HG03135 (cell line): ENCODE data around the gene APELA.
A peak's percentile ranks its signal among the peaks of the same experiment; 100 is the strongest.
"Not testable (repeated sequence)": the region's sequence is repeated elsewhere in the genome, so short reads cannot be mapped to it uniquely, and the experiment has no call there.

Experiments
- ATAC-seq: cut with Tn5 transposase; IDR thresholded peaks from one replicate; pipeline ENCODE4 v1.9.1; 2021; ENCODE audit warnings: mild to moderate bottlenecking, moderate library complexity; ENCODE audit not compliant: unreplicated experiment

The APELA gene

DNA sequence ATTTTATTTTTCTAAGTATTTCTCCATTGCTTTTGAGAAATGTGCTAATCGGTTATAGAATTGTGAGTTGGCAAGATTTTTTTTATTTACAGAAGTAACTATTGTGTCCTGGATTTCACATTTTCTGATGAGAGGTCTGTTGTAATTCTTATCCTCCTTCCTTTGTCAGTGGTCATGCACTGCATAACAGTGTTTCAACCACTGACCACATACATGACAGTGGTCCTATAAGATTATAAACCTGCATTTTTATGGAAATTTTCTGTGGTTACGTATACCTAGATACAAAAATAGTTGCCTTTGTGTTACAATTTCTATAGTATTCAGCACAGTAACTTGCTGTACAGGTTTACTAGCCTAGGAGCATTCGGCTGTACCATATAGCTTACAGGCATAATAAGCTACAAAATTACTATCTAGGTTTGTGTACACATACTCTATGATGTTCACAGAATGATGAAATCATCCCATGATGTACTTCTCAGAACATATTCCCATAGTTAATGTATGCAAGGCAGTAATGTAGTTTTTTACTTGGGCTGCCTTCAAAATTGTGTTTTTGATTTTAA is 47.8 kb downstream of the APELA start:
- ATAC-seq, result no peak

DNA sequence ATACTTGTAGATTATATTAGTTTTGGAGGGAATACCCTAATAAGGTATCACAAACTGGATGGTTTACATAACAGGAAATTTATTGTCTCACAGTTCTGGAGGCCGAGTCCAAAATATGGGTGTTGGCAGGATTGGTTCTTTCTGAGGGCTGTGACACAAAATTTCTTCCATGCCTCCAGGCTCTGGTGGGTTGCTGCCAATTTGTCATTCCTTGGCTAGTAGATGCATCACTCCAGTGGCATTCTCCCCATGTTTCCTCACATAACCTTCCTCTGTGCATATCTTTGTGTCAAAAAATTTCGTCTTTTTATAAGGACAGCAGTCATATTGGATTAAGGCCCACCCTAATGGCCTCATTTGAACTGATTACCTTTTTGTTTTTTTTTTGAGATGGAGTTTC is 49.3 kb downstream of the APELA start:
- no peak for ATAC-seq

- ATAC-seq, result not testable (repeated sequence)
Observed at GRCh38 chr4:164927101-164927500, 50.1 kb downstream of the APELA start.

GRCh38 chr4:164930647-164931046 is 53.7 kb downstream of the APELA start:
- no peak for ATAC-seq

DNA sequence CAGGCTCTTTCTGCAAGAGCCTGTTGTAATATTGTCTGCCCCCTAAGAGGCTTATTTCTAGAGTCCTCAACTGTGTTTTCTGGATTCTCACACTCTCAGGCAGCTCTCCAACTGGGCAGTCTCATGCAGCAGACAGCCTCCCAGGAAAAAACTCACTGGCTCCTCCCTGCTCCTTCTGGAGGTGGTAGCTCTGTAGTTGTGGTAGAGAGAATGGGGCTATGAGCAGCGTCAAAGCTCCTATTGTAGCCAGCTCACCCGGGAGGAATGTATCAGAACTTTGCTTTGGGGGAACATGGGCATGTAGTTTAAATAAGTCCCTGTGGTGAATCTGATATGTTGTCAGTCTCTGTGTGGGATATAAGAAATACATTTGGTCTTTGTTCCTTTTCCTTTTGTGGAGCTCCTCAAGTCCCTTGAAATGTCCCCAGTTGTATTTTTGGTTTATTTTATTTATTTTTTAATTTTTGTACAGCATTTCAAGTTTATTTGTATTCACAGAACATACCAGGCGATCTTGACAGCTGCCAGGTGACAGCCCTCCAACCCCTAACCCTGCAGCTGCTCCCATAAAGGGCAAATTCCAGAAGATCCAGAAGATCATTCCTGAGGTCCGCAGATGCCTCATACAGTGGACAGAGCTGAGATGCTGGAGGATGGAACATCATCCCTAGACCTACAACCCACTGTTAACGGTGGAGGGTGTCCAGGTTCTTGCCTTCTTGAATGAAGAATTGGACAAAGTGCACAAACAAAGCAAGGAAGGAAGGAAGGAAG is 54.8 kb downstream of the APELA start:
- no peak for ATAC-seq

- ATAC-seq, result no peak
Observed at GRCh38 chr4:164933244-164933643, 56.3 kb downstream of the APELA start.

DNA sequence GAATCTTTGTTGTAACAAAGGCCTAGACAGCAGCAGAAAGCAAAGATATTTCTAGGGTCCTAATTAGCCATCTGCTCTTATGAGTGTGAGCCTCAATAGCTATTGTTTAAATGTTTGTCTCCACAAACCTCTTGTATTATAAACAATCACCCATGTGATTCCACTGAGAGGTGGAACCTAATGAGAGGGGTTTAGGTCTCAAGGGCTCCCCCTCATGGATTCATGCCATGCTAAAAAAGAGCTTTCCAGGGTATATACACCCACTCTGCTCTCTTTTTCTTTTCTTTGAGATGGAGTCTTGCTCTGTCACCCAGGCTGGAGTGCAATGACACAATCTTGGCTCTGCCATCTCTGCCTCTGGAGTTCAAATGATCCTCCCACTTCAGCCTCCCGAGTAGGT is 58.4 kb downstream of the APELA start:
- peak; percentile 71 for ATAC-seq

DNA sequence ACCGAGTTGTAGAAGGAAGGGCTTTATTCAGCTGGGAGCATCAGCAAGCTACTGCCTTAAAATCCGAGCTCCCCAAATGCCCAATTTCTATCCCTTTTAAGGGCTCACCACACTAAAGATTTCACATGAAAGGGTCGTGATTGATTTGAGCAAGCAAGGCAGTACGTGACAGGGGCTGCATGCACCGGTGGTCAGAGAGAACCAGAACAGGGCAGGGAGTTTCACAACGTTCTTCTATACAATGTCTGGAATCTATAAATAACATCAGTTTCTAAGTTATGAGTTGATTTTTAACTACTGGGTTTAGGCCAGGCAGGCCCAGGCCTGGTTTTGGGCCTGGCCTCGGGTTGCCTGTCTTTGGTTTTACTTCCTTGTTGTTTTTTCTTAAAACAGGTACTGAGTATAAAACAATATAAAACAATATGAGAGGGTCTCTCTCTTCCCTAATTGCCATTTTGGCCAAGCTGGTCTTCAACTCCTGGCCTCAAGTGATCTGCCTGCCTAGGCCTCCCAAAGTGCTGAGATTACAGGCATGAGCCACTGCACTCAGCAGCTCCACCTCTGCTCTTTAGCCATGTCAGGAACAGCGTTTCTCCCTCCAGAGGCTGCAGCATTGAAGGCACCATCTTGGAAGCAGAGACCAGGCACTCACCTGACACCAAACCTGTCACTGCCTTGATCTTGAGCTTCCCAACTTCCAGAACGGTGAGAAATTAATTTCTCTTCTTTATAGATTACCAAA is 59.1 kb downstream of the APELA start:
- peak; percentile 63 for ATAC-seq

DNA sequence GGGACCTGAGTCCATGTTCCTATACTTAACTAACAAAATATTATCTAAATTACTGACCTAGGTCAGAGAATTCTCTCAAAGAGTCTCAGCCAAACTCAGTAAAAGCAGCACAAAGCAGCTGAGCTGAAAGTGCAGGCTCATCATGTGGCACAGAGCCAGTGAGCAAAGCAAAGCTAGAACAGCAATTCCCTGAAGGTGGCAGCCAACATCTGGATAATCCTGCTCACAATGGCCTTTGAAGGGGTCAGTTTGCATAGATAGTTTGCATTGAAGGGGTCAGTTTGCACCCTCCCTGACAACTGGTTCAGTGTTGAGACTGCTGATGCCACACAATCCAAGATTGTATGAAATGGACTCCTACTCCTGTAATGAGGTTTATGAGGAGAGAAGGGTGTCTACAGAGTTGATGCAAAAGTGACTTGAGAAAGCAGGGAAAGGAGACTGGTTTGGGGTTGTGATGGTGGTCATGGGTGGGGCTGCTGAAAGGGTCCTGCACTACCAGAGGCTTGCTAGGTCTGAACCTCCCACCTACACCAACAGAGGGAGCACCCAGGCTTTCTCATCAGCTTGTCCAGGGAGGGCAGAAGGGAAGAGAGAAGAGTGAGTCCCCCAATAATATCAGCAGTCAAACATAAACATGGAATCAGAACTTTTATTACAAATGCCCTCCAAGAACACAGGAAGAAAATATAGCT is 60.7 kb downstream of the APELA start:
- peak; percentile 39 for ATAC-seq

GRCh38 chr4:164943192-164943591 is 66.2 kb downstream of the APELA start:
- ATAC-seq, result no peak

DNA sequence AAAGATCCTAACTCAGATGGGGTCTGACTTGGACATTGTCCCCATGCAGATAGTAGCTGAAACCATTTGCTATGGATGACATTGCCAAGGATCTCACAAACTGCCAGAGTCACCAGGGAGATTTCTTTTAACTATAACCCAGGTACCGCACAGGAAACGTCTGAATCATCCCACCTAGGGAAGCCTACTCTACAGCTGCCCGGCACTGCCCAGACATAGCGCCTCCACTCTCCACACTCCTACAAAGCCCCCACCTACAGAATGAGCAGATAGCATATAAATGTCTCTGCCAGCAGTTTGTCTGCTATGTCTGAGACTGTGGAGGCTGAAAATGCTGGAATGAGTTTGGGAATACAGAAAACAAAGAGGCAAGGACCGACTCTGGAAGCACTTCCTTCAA is 68.2 kb downstream of the APELA start:
- ATAC-seq, result no peak

DNA sequence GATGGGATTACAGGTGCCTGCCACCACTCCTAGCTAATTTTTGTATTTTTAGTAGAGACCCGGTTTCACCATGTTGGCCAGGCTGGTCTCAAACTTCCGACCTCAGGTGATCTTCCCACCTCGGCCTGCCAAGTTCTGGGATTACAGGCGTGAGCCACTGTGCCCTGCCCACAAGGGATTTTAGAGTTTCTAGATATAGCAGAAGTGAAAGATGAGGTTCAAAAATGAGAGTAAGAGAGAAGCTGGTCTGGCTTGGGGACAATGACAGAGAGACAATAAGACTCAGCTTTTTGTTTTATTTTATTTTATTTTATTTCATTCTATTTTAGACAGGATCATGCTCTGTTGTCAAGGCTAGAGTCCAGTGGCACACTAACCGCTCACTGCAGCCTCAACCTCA is 69.8 kb downstream of the APELA start:
- ATAC-seq, result no peak
